ENCODE measurements around the gene EQTN. TPM values are rescaled to one million over a fixed set of nuclear protein-coding genes. Genes with fewer than 3 reads are reported as not detected.

Gene EQTN
- total RNA-seq, 1 experiment from 2014 or later: not detected

GRCh38 chr9:27303219-27303618 is 6.3 kb upstream of the EQTN start:
- BruUV-seq (replicated peaks): no TSS peak
- intact Hi-C loops (cut with micrococcal nuclease): no loop called here
- H2AFZ ChIP-seq (ENCODE audit: low read depth, low read length, poor library complexity, severe bottlenecking): no peak overlapping the region
- H3K4me2 ChIP-seq (ENCODE audit: low read length): no peak overlapping the region
- H3K4me3 ChIP-seq (replicated peaks in 1 of 2; ENCODE audit: low read depth in 1 of 2, low read length in 2 of 2): no peak overlapping the region
- H3K9me2 ChIP-seq (ENCODE audit: insufficient read depth): no peaks in the 10 kb centered on the region
- H3K36me3 ChIP-seq (ENCODE audit: control insufficient read depth in 1 of 2, insufficient read depth in 2 of 2, low read length in 2 of 2): no peaks in the 10 kb centered on the region
- H3K79me2 ChIP-seq (ENCODE audit: insufficient read depth, low read length): no peaks in the 10 kb centered on the region
- H4K20me1 ChIP-seq (ENCODE audit: insufficient read depth): no peaks in the 10 kb centered on the region
- H3K27me3 ChIP-seq (ENCODE audit: insufficient read depth, low read length): 0 out of 2 replicates have a peak, but pooled peaks cover 6% of the 10 kb centered on the region
- no peaks in the 10 kb centered on the region for H3K9me3 ChIP-seq (ENCODE audit: control insufficient read depth in 1 of 2, insufficient read depth in 1 of 2, low read depth in 1 of 2, low read length in 2 of 2)
- ChIA-PET RAD21 (ENCODE audit: low non-redundant PET in 1 of 2, low total read pairs in 2 of 2, uncharacterized antibody in 2 of 2, unreplicated experiment in 2 of 2) (no interaction called here), POLR2A (no interaction called here), CTCF (no interaction called here)
- H3K27ac ChIP-seq (ENCODE audit: low read depth, low read length): no peak overlapping the region
- H3K9ac ChIP-seq (ENCODE audit: low read length): no peak overlapping the region
- H3K4me1 ChIP-seq (ENCODE audit: control insufficient read depth in 1 of 2, insufficient read depth in 2 of 2, low read length in 2 of 2): no peaks in the 10 kb centered on the region
- ATAC-seq (no peak), DNase-seq (ENCODE audit: low read depth, low spot score) (no peak)
- no peak for TF ChIP-seq EZH2phosphoT487 (IDR thresholded peaks at IDR 0.05; ENCODE audit: borderline replicate concordance)
- no peak for TF ChIP-seq ZBTB33 (IDR thresholded peaks at IDR 0.05; ENCODE audit: extremely low read depth, insufficient replicate concordance, low read length)
- no peak for TF ChIP-seq CTCF (IDR thresholded peaks at IDR 0.05 in 2 of 3, conservative IDR thresholded peaks at IDR 0.05 in 1 of 3; ENCODE audit: borderline replicate concordance in 1 of 3, insufficient read depth in 1 of 3, low read depth in 2 of 3, low read length in 2 of 3)
- no peak for TF ChIP-seq JUND (IDR thresholded peaks at IDR 0.05)
- no peak for TF ChIP-seq RAD21 (IDR thresholded peaks at IDR 0.05; ENCODE audit: low read depth)
- TF ChIP-seq YY1 (IDR thresholded peaks at IDR 0.05; ENCODE audit: extremely low read depth, insufficient replicate concordance, low read depth, low read length): no peak
- TF ChIP-seq MAX (IDR thresholded peaks at IDR 0.05): no peak
- no peak for TF ChIP-seq CBX3 (IDR thresholded peaks at IDR 0.05; ENCODE audit: low read depth)
- no peak for TF ChIP-seq SP1 (IDR thresholded peaks at IDR 0.05; ENCODE audit: low read depth)
- TF ChIP-seq SIN3A (IDR thresholded peaks at IDR 0.05; ENCODE audit: low read depth): no peak
- no peak for TF ChIP-seq POLR2AphosphoS5 (IDR thresholded peaks at IDR 0.05; ENCODE audit: low read depth, low read length)
- no peak for TF ChIP-seq POLR2A (IDR thresholded peaks at IDR 0.05; ENCODE audit: borderline replicate concordance, extremely low read depth, insufficient read depth, insufficient read length)
- TF ChIP-seq, protein P1, sequence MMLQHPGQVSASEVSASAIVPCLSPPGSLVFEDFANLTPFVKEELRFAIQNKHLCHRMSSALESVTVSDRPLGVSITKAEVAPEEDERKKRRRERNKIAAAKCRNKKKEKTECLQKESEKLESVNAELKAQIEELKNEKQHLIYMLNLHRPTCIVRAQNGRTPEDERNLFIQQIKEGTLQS (IDR thresholded peaks at IDR 0.05): no peak
- TF ChIP-seq, protein P2, sequence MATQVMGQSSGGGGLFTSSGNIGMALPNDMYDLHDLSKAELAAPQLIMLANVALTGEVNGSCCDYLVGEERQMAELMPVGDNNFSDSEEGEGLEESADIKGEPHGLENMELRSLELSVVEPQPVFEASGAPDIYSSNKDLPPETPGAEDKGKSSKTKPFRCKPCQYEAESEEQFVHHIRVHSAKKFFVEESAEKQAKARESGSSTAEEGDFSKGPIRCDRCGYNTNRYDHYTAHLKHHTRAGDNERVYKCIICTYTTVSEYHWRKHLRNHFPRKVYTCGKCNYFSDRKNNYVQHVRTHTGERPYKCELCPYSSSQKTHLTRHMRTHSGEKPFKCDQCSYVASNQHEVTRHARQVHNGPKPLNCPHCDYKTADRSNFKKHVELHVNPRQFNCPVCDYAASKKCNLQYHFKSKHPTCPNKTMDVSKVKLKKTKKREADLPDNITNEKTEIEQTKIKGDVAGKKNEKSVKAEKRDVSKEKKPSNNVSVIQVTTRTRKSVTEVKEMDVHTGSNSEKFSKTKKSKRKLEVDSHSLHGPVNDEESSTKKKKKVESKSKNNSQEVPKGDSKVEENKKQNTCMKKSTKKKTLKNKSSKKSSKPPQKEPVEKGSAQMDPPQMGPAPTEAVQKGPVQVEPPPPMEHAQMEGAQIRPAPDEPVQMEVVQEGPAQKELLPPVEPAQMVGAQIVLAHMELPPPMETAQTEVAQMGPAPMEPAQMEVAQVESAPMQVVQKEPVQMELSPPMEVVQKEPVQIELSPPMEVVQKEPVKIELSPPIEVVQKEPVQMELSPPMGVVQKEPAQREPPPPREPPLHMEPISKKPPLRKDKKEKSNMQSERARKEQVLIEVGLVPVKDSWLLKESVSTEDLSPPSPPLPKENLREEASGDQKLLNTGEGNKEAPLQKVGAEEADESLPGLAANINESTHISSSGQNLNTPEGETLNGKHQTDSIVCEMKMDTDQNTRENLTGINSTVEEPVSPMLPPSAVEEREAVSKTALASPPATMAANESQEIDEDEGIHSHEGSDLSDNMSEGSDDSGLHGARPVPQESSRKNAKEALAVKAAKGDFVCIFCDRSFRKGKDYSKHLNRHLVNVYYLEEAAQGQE (IDR thresholded peaks at IDR 0.05; ENCODE audit: low read depth): no peak
- no peak for TF ChIP-seq EGR1 (IDR thresholded peaks at IDR 0.05; ENCODE audit: low read depth)
- no peak for TF ChIP-seq CEBPB (IDR thresholded peaks at IDR 0.05; ENCODE audit: low read depth)

All from HCT116 (cell line).